ENCODE measurements around the gene SPRR1A.
"Not testable (repeated sequence)": the region's sequence is repeated elsewhere in the genome, so short reads cannot be mapped to it uniquely, and the experiment has no call there.

DNA sequence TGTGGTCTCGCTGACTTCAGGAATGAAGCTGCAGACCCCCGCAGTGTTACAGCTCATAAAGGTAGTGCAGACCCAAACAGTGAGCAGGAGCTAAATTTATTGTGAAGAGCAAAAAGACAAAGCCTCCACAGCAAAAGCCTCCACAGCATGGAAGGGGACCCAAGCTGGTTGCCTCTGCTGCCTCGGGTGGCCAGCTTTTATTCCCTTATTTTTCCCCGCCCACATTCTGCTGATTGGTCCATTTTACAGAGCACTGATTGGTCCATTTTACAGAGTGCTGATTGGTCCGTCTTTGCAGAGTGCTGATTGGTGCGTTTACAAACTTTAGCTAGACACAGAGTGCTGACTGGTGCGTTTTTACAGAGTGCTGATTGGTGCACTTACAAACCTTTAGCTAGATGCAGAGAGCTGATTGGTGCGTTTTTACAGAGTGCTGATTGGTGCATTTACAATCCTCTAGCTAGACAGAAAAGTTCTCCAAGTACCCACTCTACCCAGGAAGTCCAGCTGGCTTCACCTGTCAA is 27.4 kb downstream of the SPRR1A start:
- TF ChIP-seq, protein P1, sequence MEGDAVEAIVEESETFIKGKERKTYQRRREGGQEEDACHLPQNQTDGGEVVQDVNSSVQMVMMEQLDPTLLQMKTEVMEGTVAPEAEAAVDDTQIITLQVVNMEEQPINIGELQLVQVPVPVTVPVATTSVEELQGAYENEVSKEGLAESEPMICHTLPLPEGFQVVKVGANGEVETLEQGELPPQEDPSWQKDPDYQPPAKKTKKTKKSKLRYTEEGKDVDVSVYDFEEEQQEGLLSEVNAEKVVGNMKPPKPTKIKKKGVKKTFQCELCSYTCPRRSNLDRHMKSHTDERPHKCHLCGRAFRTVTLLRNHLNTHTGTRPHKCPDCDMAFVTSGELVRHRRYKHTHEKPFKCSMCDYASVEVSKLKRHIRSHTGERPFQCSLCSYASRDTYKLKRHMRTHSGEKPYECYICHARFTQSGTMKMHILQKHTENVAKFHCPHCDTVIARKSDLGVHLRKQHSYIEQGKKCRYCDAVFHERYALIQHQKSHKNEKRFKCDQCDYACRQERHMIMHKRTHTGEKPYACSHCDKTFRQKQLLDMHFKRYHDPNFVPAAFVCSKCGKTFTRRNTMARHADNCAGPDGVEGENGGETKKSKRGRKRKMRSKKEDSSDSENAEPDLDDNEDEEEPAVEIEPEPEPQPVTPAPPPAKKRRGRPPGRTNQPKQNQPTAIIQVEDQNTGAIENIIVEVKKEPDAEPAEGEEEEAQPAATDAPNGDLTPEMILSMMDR (optimal IDR thresholded peaks at IDR 0.05 in 1 of 3, IDR thresholded peaks at IDR 0.05 in 1 of 3, conservative IDR thresholded peaks at IDR 0.05 in 1 of 3; ENCODE audit: extremely low read depth in 1 of 3, insufficient read depth in 2 of 3, low read length in 3 of 3) = not testable (repeated sequence)
- TF ChIP-seq EZH2 (IDR thresholded peaks at IDR 0.05; ENCODE audit: low read length) = not testable (repeated sequence)

All from keratinocyte (primary cell).